ENCODE results near the gene ST3GAL5.

ST3GAL5 gene

DNA sequence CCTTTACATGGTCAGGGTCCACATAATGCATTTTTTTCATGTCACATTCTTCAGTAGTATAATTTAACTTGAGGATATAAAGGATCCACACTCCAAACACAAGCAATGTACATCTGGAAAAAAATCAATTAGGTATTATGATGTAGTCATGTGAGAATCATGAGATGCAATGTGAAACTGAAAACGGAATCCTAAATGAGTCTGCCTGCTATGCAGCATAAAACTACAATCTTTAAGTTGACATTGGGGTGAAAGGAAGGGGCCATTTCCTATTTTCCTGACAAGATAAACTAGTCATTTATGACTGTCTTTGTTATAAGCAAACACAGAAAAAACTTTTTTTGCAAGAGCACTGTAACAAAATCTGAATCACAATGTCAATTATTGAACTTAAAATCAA is 27.6 kb downstream of the ST3GAL5 start:
- H3K18ac ChIP-seq (ENCODE audit: low read length): no peak overlapping the region
- no peak overlapping the region for H3K4me3 ChIP-seq (ENCODE audit: low read length in 2 of 2)
- no peaks in the 10 kb centered on the region for H3K9me3 ChIP-seq (replicated peaks in 1 of 2; ENCODE audit: control insufficient read depth in 2 of 2, insufficient read depth in 1 of 2, low read depth in 1 of 2, low read length in 2 of 2)
- H3K27me3 ChIP-seq (ENCODE audit: control insufficient read depth in 3 of 3, insufficient read depth in 3 of 3, low read depth in 1 of 3, low read length in 3 of 3): no peaks in the 10 kb centered on the region
- WGBS, 2 donors (ENCODE audit: extremely low coverage in 2 of 2, insufficient read length in 2 of 2, insufficient replicate concordance in 1 of 2): no CpG with 5 or more reads among the region's 1 CpG
- H2BK12ac ChIP-seq (ENCODE audit: low read length): no peak overlapping the region
- no peak overlapping the region for H3K23ac ChIP-seq (ENCODE audit: low read depth, low read length, poor library complexity)
- no peak overlapping the region for H3K14ac ChIP-seq (ENCODE audit: low read length)
- H2BK120ac ChIP-seq (ENCODE audit: low read depth, low read length): no peak overlapping the region
- no peak overlapping the region for H3K4ac ChIP-seq (ENCODE audit: low read length)
- H3K4me2 ChIP-seq (ENCODE audit: insufficient read depth, low read length, poor library complexity, severe bottlenecking): no peak overlapping the region
- H3K4me1 ChIP-seq (ENCODE audit: control insufficient read depth in 2 of 2, insufficient read depth in 1 of 2, low read depth in 1 of 2, low read length in 2 of 2): peaks cover 0 to 6% of the 10 kb centered on the region in 2 donors
- H3K27ac ChIP-seq (replicated peaks; ENCODE audit: low read length): no peak overlapping the region
- no peak overlapping the region for H3K9ac ChIP-seq (ENCODE audit: low read depth, low read length, poor library complexity)
- no peak overlapping the region for H4K8ac ChIP-seq (ENCODE audit: low read depth, low read length)
- no peak overlapping the region for H2BK5ac ChIP-seq (ENCODE audit: low read length)
- DNase-seq (ENCODE audit: low spot score): no peak
- H3K79me1 ChIP-seq (ENCODE audit: low read depth, low read length): no peaks in the 10 kb centered on the region
- no peak overlapping the region for H2AK5ac ChIP-seq (ENCODE audit: low read depth, low read length)
- no peaks in the 10 kb centered on the region for H3K36me3 ChIP-seq (replicated peaks in 1 of 2; ENCODE audit: control insufficient read depth in 2 of 2, insufficient read depth in 2 of 2, low read length in 2 of 2)
- H2BK15ac ChIP-seq (ENCODE audit: low read length): no peak overlapping the region
- no peak overlapping the region for H4K91ac ChIP-seq (ENCODE audit: low read depth, low read length, poor library complexity)
- peak overlapping the region; percentile 46 for H2AFZ ChIP-seq (ENCODE audit: low read length)

DNA sequence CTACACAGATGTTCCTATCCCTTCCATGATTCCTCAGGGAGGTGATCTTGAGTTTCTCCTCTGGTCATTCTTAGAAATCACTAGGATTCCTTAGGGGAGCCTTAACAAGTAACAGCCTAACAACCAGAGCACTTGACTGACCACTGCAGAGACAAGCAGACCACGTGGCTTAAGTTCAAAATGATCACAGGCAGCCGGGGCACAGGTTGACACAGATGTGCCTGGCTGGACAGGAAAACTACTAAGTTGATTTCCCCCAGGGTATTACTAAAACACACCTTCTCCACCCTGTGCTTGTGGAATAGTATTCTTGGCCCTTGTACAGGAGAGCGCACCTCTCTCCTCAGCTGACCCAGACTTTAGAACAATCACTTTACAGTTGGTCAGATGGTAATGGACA is 29.9 kb downstream of the ST3GAL5 start:
- H2BK15ac ChIP-seq (ENCODE audit: low read length): no peak overlapping the region
- H2AFZ ChIP-seq (ENCODE audit: low read length): no peak overlapping the region
- H3K4me1 ChIP-seq (ENCODE audit: control insufficient read depth in 2 of 2, insufficient read depth in 1 of 2, low read depth in 1 of 2, low read length in 2 of 2): peaks cover 0 to 6% of the 10 kb centered on the region in 2 donors
- H3K9ac ChIP-seq (ENCODE audit: low read depth, low read length, poor library complexity): no peak overlapping the region
- no peaks in the 10 kb centered on the region for H3K27me3 ChIP-seq (ENCODE audit: control insufficient read depth in 3 of 3, insufficient read depth in 3 of 3, low read depth in 1 of 3, low read length in 3 of 3)
- no peak overlapping the region for H3K14ac ChIP-seq (ENCODE audit: low read length)
- H2BK5ac ChIP-seq (ENCODE audit: low read length): no peak overlapping the region
- H2BK12ac ChIP-seq (ENCODE audit: low read length): no peak overlapping the region
- H3K27ac ChIP-seq (replicated peaks; ENCODE audit: low read length): no peak overlapping the region
- no peaks in the 10 kb centered on the region for H3K79me1 ChIP-seq (ENCODE audit: low read depth, low read length)
- no peak overlapping the region for H4K91ac ChIP-seq (ENCODE audit: low read depth, low read length, poor library complexity)
- no peak overlapping the region for H4K8ac ChIP-seq (ENCODE audit: low read depth, low read length)
- WGBS, 2 donors (ENCODE audit: extremely low coverage in 2 of 2, insufficient read length in 2 of 2, insufficient replicate concordance in 1 of 2): no CpG with 5 or more reads among the region's 3 CpGs
- H3K9me3 ChIP-seq (replicated peaks in 1 of 2; ENCODE audit: control insufficient read depth in 2 of 2, insufficient read depth in 1 of 2, low read depth in 1 of 2, low read length in 2 of 2): no peaks in the 10 kb centered on the region
- no peaks in the 10 kb centered on the region for H3K36me3 ChIP-seq (replicated peaks in 1 of 2; ENCODE audit: control insufficient read depth in 2 of 2, insufficient read depth in 2 of 2, low read length in 2 of 2)
- no peak overlapping the region for H3K18ac ChIP-seq (ENCODE audit: low read length)
- DNase-seq (ENCODE audit: low spot score): no peak
- no peak overlapping the region for H3K4me2 ChIP-seq (ENCODE audit: insufficient read depth, low read length, poor library complexity, severe bottlenecking)
- H3K4me3 ChIP-seq (ENCODE audit: low read length in 2 of 2): no peak overlapping the region
- H2BK120ac ChIP-seq (ENCODE audit: low read depth, low read length): no peak overlapping the region
- H3K4ac ChIP-seq (ENCODE audit: low read length): no peak overlapping the region
- H2AK5ac ChIP-seq (ENCODE audit: low read depth, low read length): no peak overlapping the region
- no peak overlapping the region for H3K23ac ChIP-seq (ENCODE audit: low read depth, low read length, poor library complexity)

DNA sequence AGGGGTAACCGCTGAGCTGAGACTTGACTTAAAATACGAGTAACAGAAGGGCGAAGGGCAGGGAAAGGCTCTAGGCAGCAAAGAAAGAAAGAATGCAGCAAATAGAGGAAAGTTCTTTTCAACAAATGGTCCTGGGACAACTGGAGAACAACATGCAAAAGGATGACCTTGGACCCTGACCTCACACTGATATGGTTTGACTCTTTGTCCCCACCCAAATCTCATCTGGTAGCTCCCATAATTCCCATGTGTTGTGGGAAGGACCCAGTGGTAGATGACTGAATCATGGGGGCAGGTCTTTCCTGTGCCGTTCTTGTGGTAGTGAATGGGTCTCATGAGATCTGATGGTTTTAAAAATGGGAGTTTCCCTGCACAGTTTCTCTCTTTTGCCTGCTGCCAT is 33.9 kb downstream of the ST3GAL5 start:
- Histone ChIP-seq H2AFZ (ENCODE audit: low read length) (no peak overlapping the region), H3K14ac (ENCODE audit: low read length) (no peak overlapping the region), H2BK120ac (ENCODE audit: low read depth, low read length) (no peak overlapping the region), H3K9ac (ENCODE audit: low read depth, low read length, poor library complexity) (no peak overlapping the region), H2AK5ac (ENCODE audit: low read depth, low read length) (no peak overlapping the region), H2BK12ac (ENCODE audit: low read length) (no peak overlapping the region), H2BK5ac (ENCODE audit: low read length) (no peak overlapping the region), H3K4me3 (ENCODE audit: low read length in 2 of 2) (no peak overlapping the region), H3K27me3 (ENCODE audit: control insufficient read depth in 3 of 3, insufficient read depth in 3 of 3, low read depth in 1 of 3, low read length in 3 of 3) (no peaks in the 10 kb centered on the region), H4K8ac (ENCODE audit: low read depth, low read length) (no peak overlapping the region), H3K27ac (replicated peaks; ENCODE audit: low read length) (no peak overlapping the region), H3K4me2 (ENCODE audit: insufficient read depth, low read length, poor library complexity, severe bottlenecking) (no peak overlapping the region), H3K23ac (ENCODE audit: low read depth, low read length, poor library complexity) (no peak overlapping the region), H3K36me3 (replicated peaks in 1 of 2; ENCODE audit: control insufficient read depth in 2 of 2, insufficient read depth in 2 of 2, low read length in 2 of 2) (no peaks in the 10 kb centered on the region), H3K18ac (ENCODE audit: low read length) (no peak overlapping the region), H3K4me1 (ENCODE audit: control insufficient read depth in 2 of 2, insufficient read depth in 1 of 2, low read depth in 1 of 2, low read length in 2 of 2) (peaks cover 0 to 2% of the 10 kb centered on the region in 2 donors), H4K91ac (ENCODE audit: low read depth, low read length, poor library complexity) (no peak overlapping the region), H3K4ac (ENCODE audit: low read length) (no peak overlapping the region), H3K9me3 (replicated peaks in 1 of 2; ENCODE audit: control insufficient read depth in 2 of 2, insufficient read depth in 1 of 2, low read depth in 1 of 2, low read length in 2 of 2) (no peaks in the 10 kb centered on the region), H2BK15ac (ENCODE audit: low read length) (no peak overlapping the region), H3K79me1 (ENCODE audit: low read depth, low read length) (no peaks in the 10 kb centered on the region)
- WGBS, 2 donors (ENCODE audit: extremely low coverage in 2 of 2, insufficient read length in 2 of 2, insufficient replicate concordance in 1 of 2): no CpG with 5 or more reads among the region's 4 CpGs
- DNase-seq (ENCODE audit: low spot score): no peak

DNA sequence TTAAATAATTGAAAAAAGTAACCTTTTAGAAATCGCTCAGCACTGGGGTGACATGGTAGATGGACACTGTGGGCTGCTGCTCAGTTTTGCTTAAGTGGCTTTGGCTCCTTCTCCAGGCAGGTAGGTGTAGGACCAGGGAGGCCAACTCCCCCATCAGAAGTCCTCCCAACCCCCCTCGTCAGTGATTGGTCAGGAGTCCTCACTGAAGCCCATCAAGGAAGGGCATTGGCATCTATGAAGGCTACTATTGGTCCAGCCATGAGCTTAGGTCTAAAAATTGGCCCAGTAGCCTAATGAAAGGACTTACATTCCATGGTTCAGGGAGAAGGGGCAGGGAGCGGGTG is 34.7 kb downstream of the ST3GAL5 start:
- Histone ChIP-seq H2BK15ac (ENCODE audit: low read length) (no peak overlapping the region), H3K14ac (ENCODE audit: low read length) (no peak overlapping the region), H3K9ac (ENCODE audit: low read depth, low read length, poor library complexity) (no peak overlapping the region), H3K4me2 (ENCODE audit: insufficient read depth, low read length, poor library complexity, severe bottlenecking) (no peak overlapping the region), H3K4me1 (ENCODE audit: control insufficient read depth in 2 of 2, insufficient read depth in 1 of 2, low read depth in 1 of 2, low read length in 2 of 2) (peaks cover 0 to 2% of the 10 kb centered on the region in 2 donors), H3K18ac (ENCODE audit: low read length) (no peak overlapping the region), H2AK5ac (ENCODE audit: low read depth, low read length) (no peak overlapping the region), H3K27me3 (ENCODE audit: control insufficient read depth in 3 of 3, insufficient read depth in 3 of 3, low read depth in 1 of 3, low read length in 3 of 3) (no peaks in the 10 kb centered on the region), H3K36me3 (replicated peaks in 1 of 2; ENCODE audit: control insufficient read depth in 2 of 2, insufficient read depth in 2 of 2, low read length in 2 of 2) (no peaks in the 10 kb centered on the region), H4K8ac (ENCODE audit: low read depth, low read length) (no peak overlapping the region), H3K4ac (ENCODE audit: low read length) (no peak overlapping the region), H3K23ac (ENCODE audit: low read depth, low read length, poor library complexity) (no peak overlapping the region), H3K4me3 (ENCODE audit: low read length in 2 of 2) (no peak overlapping the region), H2BK120ac (ENCODE audit: low read depth, low read length) (no peak overlapping the region), H3K9me3 (replicated peaks in 1 of 2; ENCODE audit: control insufficient read depth in 2 of 2, insufficient read depth in 1 of 2, low read depth in 1 of 2, low read length in 2 of 2) (no peaks in the 10 kb centered on the region), H2AFZ (ENCODE audit: low read length) (no peak overlapping the region), H4K91ac (ENCODE audit: low read depth, low read length, poor library complexity) (no peak overlapping the region), H2BK12ac (ENCODE audit: low read length) (no peak overlapping the region), H3K27ac (replicated peaks; ENCODE audit: low read length) (no peak overlapping the region), H2BK5ac (ENCODE audit: low read length) (no peak overlapping the region), H3K79me1 (ENCODE audit: low read depth, low read length) (no peaks in the 10 kb centered on the region)
- no CpG with 5 or more reads among the region's 3 CpGs for WGBS, 2 donors (ENCODE audit: extremely low coverage in 2 of 2, insufficient read length in 2 of 2, insufficient replicate concordance in 1 of 2)
- DNase-seq (ENCODE audit: low spot score): no peak

All from neuronal stem cell (in vitro differentiated cells).